ENCODE results near the gene ARHGAP28.

ARHGAP28 gene

DNA sequence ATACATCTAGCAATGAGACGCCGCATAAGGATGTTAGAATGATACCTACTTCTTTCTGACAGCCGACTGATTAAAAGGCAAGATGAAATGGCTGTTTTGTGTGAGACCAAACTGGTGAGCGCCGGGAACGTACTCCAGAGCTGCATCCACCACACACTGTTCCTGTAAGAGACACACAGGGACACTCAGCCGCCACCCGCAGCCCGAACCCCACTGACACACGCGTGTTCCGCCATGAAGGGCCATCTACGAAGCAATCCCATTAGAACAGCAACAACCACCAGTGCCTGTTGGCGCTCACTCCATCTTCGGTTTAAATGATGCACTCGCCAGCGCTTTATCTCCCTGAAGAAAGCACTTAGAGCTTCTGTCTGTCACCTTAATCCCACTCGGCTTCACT, 225.8 kb downstream of the ARHGAP28 start:
- no peak for DNase-seq (ENCODE audit: low read depth in 2 of 2, low spot score in 1 of 2)

DNA sequence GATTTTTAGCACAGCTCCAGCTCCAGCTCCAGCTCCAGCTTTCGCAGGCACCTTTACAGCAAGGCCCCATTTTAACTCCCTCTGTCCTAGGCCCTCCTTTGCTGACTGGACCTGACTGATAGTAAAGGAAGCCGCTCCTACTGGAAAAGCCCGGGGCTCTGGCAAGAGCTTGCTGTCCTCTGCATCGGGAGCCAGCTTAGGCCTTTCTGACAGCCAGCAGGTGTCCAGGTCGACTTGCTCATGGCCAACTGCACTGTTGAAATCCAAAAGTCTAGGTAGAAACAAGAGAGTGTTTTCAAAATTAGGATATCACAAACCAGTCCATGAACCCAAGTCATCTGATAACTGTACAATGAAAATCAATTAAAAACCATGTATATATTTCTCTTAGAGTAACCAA, 227.0 kb downstream of the ARHGAP28 start:
- no peak for DNase-seq (ENCODE audit: low read depth in 2 of 2, low spot score in 1 of 2)

DNA sequence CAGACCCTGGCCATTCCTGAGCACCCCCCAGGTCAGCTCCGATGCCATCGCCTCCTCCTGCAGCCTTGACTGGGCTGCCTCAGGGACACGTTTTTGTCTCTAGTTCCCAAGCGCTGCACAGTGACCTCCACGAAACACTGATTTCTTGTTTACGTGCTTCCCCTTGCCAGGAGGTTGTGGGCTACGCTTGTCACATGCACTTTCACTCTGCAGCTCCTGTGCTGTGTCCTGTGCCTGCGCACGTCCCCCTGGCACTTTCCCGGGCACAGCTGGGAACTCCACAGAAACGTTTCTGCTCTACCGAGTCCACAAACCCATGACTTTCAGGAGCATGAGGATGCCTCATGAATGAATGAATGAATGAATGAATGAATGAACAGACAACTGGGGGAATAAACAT, 227.5 kb downstream of the ARHGAP28 start:
- no peak for DNase-seq (ENCODE audit: low read depth in 2 of 2, low spot score in 1 of 2)

DNA sequence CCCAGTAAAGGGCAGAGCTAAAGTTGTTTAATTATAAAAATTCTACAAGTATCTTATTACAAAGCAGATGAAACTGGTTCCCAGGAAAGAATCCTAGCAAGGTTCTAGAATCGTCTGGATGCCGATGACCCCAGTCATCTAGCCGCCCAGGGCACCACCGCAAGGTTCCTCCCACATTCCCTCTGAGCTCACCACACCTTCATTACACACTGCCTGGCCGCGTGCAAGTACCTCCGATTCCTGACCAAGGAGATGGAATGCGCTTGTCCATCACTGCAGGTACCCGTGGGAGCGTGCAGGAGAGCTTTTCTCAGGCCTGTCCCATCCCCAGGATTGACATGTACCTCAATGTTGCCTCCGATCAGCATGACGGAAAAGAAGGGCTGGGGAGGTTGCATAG, 229.6 kb downstream of the ARHGAP28 start:
- no peak for DNase-seq (ENCODE audit: low read depth in 2 of 2, low spot score in 1 of 2)

DNA sequence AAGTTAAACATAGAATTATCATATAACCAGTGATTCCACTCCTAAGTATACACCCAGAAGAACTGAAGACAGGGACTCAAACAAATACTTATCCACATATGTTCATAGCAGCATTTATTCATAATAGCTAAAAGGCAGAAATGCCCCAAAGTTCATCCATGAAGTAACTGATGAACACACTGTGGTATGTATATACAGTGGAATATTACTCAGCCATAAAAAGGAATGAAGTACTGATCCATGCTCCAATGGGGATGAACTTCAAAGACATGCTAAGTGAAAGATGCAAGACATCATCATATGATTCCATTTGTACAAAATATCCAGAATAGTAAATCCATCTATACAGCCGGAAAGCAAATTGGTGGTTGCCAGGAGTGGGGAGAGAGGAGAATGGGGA, 230.6 kb downstream of the ARHGAP28 start:
- DNase-seq (ENCODE audit: low read depth in 2 of 2, low spot score in 1 of 2), result no peak

DNA sequence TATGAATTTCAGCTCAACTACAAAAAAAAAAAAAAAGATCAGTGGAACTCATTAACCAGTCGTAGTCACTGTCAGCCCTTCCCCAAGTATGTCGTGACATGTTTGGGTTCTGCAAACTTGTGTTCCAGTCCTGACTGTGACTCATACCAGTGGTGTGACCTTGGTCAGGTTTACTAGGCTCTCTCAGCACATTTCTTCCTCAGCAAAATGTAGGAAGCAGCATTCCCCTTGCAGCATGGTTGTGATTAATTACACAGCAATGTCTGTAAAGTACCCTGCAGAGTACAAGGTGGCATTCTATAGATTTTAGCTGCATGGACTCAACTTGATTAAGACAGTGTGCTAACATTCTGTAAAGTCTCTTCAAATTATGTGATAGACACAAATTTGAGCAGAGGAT, 231.1 kb downstream of the ARHGAP28 start:
- DNase-seq (ENCODE audit: low read depth in 2 of 2, low spot score in 1 of 2), result no peak

DNA sequence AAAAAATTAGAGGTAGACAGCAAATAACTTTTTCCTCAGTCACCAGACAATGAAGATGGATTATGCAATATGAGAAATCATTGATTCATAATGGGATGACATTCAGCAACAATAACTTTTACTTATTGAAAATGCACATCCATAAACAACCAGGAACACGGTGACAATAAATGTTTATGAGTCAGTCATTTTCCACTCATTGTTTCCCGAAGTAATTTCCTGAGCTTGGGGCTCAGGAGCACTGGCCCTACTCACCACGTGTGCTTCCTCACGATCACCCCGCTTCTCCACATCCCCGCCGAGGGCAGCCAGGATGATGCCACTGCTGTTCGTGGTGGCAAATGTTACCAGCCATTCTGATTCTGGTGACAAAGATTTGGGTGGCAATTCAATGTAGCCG, 231.8 kb downstream of the ARHGAP28 start:
- no peak for DNase-seq (ENCODE audit: low read depth in 2 of 2, low spot score in 1 of 2)

DNA sequence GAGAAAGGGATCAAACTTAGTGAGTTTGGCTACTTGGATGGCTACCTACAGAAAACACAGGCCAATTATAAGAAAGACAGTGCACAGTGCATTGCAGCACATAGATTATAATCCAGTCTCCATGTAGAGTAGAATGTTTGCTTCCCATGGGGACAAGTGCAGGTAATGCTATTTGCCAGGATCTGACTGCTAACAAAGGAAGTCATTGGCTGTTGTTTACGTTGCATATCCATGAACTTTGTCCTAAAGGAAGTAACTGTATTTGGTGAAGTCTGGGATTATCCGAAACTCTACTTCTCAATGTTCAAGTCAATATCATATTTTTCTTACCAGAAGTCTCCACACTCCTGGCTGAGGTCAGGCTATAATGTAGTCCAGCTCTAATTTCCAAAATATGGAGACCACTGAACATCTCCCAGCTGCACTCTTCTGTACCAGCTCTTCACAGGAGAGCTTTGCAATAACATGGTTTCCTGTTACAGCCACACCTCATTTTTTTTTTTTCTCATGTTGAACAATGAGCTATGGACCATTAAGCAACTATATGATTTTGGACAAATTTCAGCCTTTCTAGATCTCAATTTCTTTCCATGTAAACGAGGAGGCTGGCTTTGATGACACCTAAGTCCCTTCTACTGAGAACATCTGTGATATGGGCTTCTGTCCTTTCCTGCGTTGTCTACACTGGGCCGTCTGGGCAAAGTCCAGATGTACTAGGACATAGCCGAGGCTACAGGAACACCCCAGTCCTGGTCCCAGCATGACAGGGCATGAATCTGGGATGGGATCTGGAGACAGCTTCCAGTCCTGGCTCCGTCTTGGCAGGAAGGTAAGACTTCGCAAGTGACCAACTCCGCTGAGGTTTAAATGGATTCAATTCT, 233.3 kb downstream of the ARHGAP28 start:
- no peak for DNase-seq (ENCODE audit: low read depth in 2 of 2, low spot score in 1 of 2)

DNA sequence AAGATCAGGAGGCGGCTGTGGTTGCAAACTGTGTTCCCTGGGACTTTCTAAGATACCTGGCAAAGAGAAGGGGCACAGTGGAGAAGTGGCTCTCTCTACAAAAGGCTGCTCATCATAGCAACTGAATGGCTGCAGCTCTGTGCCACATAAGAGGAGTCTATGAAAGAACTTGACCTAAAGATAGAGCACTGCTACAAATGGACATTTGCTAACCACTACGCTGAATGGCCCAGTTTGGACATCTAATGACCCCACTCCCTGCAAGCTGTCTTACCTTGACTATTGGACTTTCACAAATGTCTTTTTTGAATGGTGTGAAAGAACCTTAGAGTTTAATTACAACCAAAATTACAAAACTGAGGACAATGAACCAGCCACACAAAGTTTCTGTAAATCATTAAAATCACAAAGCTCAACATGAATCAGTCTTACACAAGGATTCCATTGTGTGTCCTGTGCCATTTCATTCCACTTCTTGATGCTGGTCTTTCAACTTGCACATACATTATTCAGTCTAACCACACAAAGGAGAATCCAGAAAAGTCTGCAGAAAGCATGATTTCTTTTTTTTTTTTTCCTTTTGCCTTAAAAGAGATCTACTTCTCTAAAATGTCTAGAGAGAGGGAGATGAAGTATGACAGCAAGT, 234.1 kb downstream of the ARHGAP28 start:
- no peak for DNase-seq (ENCODE audit: low read depth in 2 of 2, low spot score in 1 of 2)

Data from stimulated activated CD8-positive, alpha-beta memory T cell treated with anti-CD3 and anti-CD28 coated beads, Interleukin-4, amount 100 ng/mL, for 1 hour (primary cell).